Measurements from ENCODE around the gene PBLD.
"Not testable (repeated sequence)": the region's sequence is repeated elsewhere in the genome, so short reads cannot be mapped to it uniquely, and the experiment has no call there.

PBLD gene

GRCh38 chr10:68315582-68315981, 17.1 kb downstream of the PBLD start:
- DNase-seq (ENCODE audit: low read depth in 2 of 2): no peak
- TF ChIP-seq, protein P1, sequence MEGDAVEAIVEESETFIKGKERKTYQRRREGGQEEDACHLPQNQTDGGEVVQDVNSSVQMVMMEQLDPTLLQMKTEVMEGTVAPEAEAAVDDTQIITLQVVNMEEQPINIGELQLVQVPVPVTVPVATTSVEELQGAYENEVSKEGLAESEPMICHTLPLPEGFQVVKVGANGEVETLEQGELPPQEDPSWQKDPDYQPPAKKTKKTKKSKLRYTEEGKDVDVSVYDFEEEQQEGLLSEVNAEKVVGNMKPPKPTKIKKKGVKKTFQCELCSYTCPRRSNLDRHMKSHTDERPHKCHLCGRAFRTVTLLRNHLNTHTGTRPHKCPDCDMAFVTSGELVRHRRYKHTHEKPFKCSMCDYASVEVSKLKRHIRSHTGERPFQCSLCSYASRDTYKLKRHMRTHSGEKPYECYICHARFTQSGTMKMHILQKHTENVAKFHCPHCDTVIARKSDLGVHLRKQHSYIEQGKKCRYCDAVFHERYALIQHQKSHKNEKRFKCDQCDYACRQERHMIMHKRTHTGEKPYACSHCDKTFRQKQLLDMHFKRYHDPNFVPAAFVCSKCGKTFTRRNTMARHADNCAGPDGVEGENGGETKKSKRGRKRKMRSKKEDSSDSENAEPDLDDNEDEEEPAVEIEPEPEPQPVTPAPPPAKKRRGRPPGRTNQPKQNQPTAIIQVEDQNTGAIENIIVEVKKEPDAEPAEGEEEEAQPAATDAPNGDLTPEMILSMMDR (IDR thresholded peaks at IDR 0.05; ENCODE audit: low read depth, low read length): no peak
- H3K4me3 ChIP-seq (replicated peaks in 1 of 2; ENCODE audit: low read depth in 2 of 2, low read length in 2 of 2): no peak overlapping the region

- not testable (repeated sequence) for H3K4me3 ChIP-seq (replicated peaks in 1 of 2; ENCODE audit: low read depth in 2 of 2, low read length in 2 of 2); DNase-seq (ENCODE audit: low read depth in 2 of 2)
These were observed 17.8 kb downstream of the PBLD start for GRCh38 chr10:68314930-68315329.

DNA sequence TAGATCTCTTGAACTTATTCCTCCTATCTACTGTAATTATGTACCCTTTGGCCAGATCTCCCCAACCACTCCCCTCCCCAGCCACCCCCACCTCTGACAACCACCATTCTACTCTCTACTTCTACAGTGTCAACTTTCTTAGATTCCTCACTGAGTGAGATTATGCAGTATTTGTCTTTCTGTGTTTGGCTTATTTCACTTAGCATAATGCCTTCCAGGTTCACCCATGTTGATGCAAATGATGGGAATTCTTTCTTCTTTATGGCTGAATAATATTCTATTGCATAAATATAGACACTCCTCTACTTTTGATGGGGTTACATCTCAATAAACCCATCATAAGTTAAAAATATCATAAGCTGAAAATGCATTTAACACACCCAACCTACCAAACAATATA, 22.2 kb downstream of the PBLD start:
- TF ChIP-seq, protein P1 (IDR thresholded peaks at IDR 0.05; ENCODE audit: low read depth, low read length): no peak
- no peak for DNase-seq (ENCODE audit: low read depth in 2 of 2)

DNA sequence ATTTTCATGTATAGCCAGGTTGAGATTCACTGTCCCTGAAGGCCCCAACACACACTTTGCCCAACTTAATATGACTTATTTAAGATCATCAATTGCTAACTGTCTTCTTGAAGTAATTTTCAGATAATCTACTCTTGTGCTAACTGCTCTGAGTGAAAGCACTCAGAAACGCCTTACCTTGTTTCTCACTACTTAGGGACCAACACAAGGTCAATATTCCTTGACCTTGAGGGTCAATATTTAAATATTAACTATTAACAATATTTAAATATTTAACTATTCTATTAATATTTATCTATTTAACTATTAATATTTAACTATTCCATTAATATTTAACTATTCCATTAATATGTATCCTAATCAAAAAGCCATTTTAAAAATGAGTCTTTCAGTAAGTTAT, 26.9 kb downstream of the PBLD start:
- H3K4me3 ChIP-seq (replicated peaks in 1 of 2; ENCODE audit: low read depth in 2 of 2, low read length in 2 of 2): no peak overlapping the region
- DNase-seq (ENCODE audit: low read depth in 2 of 2): no peak
- TF ChIP-seq, protein P1 (IDR thresholded peaks at IDR 0.05; ENCODE audit: low read depth, low read length): no peak

More for the DNA sequence above, 22.2 kb downstream of the PBLD start:
- no peak overlapping the region for H3K4me3 ChIP-seq (replicated peaks in 1 of 2; ENCODE audit: low read depth in 2 of 2, low read length in 2 of 2)

DNA sequence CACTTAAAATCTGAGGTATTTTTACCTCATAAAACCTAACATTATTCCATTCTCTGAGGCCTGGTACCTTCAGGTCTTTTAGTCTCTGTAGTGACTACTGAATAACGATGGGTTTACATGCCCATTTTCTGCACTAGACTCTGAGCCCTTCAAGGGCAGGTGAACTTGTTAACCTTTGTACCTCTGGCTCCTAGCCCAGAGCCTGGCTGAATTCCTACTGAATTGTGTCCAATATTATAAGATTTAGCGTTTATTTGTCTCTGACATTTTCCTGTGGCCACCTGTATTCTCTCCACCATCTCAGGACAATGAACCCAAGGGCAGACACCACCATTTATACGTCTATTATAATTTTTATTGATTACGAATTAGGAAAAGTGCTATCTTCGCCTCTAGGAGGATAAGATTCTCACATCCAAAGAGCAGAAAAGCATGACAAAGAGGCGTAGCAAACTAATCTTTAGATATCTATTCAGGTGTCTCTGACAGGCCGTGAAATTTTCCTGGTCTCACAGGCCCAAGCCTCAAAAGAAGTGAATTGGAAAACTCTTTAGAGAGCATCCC, 28.8 kb downstream of the PBLD start:
- no peak for DNase-seq (ENCODE audit: low read depth in 2 of 2)
- no peak overlapping the region for H3K4me3 ChIP-seq (replicated peaks in 1 of 2; ENCODE audit: low read depth in 2 of 2, low read length in 2 of 2)
- TF ChIP-seq, protein P1 (IDR thresholded peaks at IDR 0.05; ENCODE audit: low read depth, low read length): no peak

DNA sequence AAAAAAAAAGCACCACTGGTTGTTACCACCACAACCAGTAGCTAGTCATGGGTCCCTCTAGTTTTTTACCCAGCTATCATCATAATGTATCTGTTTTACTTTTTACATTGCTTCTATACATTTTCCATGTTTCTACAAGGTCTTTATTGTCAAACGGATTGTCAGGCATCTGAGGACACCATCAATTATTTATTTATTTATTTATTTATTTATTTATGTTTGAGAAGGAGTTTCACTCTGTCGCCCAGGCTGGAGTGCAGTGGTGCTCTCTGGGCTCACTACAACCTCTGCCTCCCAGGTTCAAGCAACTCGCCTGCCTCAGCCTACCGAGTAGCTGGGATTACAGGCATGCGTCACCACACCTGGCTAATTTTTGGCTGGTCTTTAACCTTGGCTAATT, 29.9 kb downstream of the PBLD start:
- DNase-seq (ENCODE audit: low read depth in 2 of 2): no peak
- TF ChIP-seq, protein P1 (IDR thresholded peaks at IDR 0.05; ENCODE audit: low read depth, low read length): no peak
- H3K4me3 ChIP-seq (replicated peaks in 1 of 2; ENCODE audit: low read depth in 2 of 2, low read length in 2 of 2): no peak overlapping the region

- DNase-seq (ENCODE audit: low read depth in 2 of 2): no peak
- no peak overlapping the region for H3K4me3 ChIP-seq (replicated peaks in 1 of 2; ENCODE audit: low read depth in 2 of 2, low read length in 2 of 2)
- TF ChIP-seq, protein P1 (IDR thresholded peaks at IDR 0.05; ENCODE audit: low read depth, low read length): no peak
These were observed 30.3 kb downstream of the PBLD start for GRCh38 chr10:68302503-68302823.

Data from cardiac fibroblast (primary cell).